Left cardiac atrium (tissue), 4 donors: Measurements from ENCODE around the gene RBM46. TPM values are rescaled to one million over a fixed set of nuclear protein-coding genes. Genes with fewer than 3 reads are reported as not detected.

Experiments used
- ATAC-seq, 2 donors: fragments of 200-7000 bp; cut with Tn5 transposase; one replicate each; pipeline ENCODE4 v1.9.1; 2020; ENCODE audit warnings: mild to moderate bottlenecking in 2 of 2, moderate library complexity in 2 of 2
- DNase-seq: peaks from one replicate; pipeline ENCODE4 v3.0.0-alpha.2; 2020
- intact Hi-C, 2 donors: fragments of 100-400 bp; cut with DNase I; formaldehyde crosslinking; loops; one replicate each; pipeline versions ENCODE4 v1.14.1 to v1.15.1; 2022 to 2023
- long read RNA-seq: library from polyadenylated mRNA; unstranded; transcript quantifications from one replicate; pipeline ENCODE4 v2.0.0, GENCODE V29; 2021
- total RNA-seq, 2 donors: library from RNA; stranded (reverse); fragmentation: NEBNext Ultra II Directional; extraction: Animal tissue kit (Norgen Biotek cat#: 25700); gene quantifications; one replicate each; pipeline ENCODE4 v1.2.1, GENCODE V29; 2021
- donor health status: DM: no; HTN: yes; CAD: no.
- donor health status: DM: no; HTN: yes; CAD: no; lungs with severe emphysema.
- donor health status: DM: yes; HTN: yes; CAD: no.
- donor health status: Dilated cardiomyopathy.

RBM46 gene, protein sequence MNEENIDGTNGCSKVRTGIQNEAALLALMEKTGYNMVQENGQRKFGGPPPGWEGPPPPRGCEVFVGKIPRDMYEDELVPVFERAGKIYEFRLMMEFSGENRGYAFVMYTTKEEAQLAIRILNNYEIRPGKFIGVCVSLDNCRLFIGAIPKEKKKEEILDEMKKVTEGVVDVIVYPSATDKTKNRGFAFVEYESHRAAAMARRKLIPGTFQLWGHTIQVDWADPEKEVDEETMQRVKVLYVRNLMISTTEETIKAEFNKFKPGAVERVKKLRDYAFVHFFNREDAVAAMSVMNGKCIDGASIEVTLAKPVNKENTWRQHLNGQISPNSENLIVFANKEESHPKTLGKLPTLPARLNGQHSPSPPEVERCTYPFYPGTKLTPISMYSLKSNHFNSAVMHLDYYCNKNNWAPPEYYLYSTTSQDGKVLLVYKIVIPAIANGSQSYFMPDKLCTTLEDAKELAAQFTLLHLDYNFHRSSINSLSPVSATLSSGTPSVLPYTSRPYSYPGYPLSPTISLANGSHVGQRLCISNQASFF
- under 1 TPM in 1 of 2 donors, not detected in 1; 0.06 TPM for total RNA-seq
- long read RNA-seq: 0 reads

- intact Hi-C loops: no loop called here
- DNase-seq (peak; percentile 16), ATAC-seq (no peak)
These were observed at the start of gene RBM46 for GRCh38 chr4:154781126-154781982. Gene RBM46 (plus strand): TSS chr4:154781272. CDS start chr4:154796753, 15,481 bp downstream.

GRCh38 chr4:154731756-154732155, 49.3 kb upstream of the RBM46 start:
- DNase-seq (no peak), ATAC-seq (no peak)
- intact Hi-C loops: no loop called here

DNA sequence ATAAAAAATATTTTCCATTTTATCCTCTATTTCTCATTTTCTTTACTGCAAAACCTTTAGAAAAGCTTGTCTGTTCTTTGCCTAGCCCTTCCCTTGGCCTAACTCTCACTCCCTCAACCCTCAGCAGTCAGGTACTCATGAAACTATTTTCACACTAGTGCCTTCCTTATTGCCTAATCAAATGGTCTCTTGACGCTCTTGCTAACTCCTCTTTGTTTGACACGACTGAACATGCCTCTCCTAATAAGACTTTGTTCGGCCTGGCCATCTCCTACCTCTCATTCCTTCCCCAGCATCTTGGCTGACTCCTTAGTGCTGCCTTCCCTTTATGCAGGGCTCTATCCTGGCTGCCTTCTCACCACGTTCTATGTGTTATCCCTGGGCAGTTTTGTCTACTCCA, 48.4 kb upstream of the RBM46 start:
- intact Hi-C loops: no loop called here
- no peak for DNase-seq
- ATAC-seq: no peak

DNA sequence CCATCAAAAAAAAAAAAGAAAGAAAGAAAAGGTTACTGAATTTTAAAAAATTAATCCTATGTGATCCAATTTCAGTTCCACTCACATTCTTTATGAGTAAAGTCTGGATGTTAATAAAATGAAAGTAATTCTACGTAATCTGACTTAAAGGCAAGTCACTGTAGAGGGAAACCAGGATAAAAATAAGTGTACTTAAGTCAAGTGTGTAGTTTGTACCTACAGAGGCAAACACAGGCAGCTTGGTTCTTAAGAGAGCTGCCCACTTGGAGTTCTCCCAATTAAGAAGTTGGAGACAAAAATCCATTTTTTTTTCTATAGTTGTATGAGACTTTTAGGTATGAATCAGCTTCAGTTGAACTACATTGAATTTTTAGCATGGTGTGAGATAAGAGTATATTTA, 44.3 kb upstream of the RBM46 start:
- no peak for DNase-seq
- intact Hi-C loops: no loop called here
- no peak for ATAC-seq

DNA sequence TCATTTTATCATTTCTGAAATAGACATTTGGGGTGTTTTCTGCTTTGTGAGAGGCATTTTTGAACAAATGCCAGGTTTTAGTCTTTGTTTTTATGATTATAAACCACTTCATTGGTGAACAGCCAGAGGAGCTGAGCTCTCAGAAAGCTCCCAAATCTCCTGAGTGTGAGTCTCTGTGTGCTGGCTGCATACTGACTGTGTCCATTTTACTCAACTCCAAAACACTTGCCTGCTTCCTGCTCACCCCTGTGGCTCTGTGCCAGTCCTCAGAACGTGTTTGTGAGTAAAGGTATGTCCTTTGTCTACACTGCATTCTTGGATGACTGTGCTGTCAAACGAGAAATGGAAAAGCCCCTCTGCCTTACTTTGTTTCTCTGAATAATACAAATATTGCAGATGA, 42.6 kb upstream of the RBM46 start:
- DNase-seq (no peak), ATAC-seq (no peak)
- intact Hi-C loops: no loop called here

GRCh38 chr4:154739111-154739510, 42.0 kb upstream of the RBM46 start:
- no peak for DNase-seq
- no peak for ATAC-seq
- intact Hi-C loops: no loop called here

- DNase-seq (no peak), ATAC-seq (no peak)
- intact Hi-C loops: no loop called here
These were observed 40.6 kb upstream of the RBM46 start for GRCh38 chr4:154740462-154740861.

DNA sequence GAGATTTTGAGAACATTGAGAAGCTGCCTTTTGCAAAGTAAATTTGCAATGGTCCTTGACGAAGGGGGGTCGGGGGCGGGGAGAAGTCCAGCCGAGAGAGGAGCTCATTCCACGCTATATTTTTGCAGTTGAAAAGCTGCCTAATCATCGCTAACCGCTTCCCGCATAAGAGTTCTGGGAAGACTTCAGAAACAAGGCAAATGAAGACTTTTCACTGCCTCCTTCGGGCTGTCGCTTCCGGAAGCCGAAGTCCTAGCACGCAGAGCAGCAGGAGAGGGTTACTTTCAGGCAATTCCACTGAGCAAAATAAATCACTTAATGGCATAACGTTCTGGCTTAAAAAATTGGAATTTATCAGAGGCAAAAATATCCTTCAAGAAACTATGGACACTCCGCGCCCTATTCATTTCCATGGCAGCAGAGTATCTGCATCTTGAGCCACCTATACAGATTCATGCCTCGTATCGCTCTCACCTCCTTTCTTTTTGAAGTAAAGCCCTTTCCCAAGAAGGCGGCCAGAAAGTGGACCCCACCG, 39.9 kb upstream of the RBM46 start:
- DNase-seq (no peak), ATAC-seq (no peak)
- intact Hi-C loops: no loop called here

DNA sequence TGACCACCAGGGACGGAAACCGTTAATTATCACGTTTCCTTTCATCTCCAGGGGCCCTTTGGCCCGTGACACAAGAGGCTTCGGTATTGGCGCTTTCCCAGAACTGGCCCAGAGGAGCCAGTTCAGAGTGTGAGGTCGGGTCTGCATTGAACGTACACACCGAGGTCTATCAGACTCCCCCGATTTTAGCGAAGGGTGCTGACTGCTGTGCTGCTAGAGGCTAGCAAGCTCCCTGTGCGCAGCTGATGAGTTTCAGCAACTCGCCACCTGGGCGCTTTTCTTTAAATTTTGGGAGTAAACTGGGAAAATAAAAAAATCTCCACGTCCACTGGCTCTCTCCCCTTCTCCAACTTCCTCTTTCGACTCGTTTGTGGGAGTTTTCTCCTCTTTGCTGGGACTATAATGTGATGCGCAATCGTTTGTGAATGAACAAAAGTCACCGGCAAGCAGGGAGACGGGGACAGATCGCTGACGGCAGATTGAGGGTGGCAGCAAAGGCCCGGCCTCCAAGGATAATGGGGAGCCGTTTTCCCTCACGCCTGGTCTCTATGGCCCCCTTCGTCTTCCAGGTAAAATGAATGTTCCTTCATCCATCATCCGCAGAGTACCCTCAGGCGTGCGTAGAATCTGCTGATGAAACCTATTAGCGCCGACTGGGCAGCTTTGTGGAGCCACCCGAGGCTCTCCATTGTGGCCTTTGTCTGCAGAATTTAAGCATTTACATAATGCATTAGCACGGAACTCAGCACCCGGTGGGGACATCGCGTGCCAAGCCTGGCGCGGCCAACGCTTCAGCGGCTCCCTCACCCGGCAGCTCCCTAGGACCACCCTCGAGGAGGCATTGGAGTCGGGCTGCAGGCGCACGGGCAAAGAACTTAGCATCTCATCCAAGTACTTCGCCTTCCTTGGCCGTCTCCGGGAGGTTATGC, 38.9 kb upstream of the RBM46 start:
- intact Hi-C loops: no loop called here
- ATAC-seq (no peak), DNase-seq (no peak)

DNA sequence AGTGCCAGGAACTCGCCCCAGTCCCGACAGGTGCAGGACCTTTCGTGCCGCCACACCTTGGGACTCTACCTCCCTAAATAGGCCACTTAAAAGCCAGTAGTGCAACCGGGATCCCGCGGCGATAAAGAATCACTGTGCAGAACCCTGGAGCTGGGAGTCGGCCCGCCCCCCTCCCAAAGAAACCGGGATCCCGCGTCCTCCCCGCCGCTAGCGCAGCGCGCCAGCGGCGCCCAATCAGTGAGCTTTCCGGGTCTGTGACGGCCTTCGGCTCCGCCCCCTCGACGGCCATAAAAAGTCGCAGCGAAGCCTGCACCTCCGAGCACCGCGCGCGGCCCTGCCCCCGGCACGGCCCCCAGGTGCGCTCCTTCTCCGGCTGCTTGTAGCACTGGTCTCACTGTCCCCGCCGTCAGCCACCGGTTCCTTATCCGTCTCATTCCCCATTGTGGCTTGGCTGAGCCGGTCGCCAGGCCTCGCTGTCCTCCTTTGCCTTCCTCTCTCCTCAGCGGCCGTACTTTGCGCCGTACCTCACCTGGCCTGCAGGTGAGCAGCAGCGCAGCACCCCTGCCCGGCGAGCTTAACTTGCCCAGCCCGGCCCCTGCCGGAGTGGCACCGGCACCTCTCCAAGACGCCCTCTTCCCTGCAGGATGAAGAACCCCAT, 37.3 kb upstream of the RBM46 start, which contains the start of gene LRAT:
Gene LRAT, plus strand, starts transcription at position 318 of the 658 bp plus-strand sequence. Its CDS starts 327 bp downstream, at position 645.
- ATAC-seq (peak; percentile 75 to 93), DNase-seq (peak; percentile 54)
- intact Hi-C loops: no loop called here

DNA sequence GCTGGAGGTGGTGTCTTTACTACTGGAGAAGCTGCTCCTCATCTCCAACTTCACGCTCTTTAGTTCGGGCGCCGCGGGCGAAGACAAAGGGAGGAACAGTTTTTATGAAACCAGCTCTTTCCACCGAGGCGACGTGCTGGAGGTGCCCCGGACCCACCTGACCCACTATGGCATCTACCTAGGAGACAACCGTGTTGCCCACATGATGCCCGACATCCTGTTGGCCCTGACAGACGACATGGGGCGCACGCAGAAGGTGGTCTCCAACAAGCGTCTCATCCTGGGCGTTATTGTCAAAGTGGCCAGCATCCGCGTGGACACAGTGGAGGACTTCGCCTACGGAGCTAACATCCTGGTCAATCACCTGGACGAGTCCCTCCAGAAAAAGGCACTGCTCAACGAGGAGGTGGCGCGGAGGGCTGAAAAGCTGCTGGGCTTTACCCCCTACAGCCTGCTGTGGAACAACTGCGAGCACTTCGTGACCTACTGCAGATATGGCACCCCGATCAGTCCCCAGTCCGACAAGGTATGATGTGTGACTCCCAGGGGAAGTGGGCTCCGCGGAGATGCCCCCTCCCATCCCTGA, 36.6 kb upstream of the RBM46 start:
- DNase-seq (no peak), ATAC-seq (no peak)
- intact Hi-C loops: no loop called here

- intact Hi-C loops: no loop called here
- DNase-seq: no peak
- ATAC-seq: no peak
These were observed 23.4 kb upstream of the RBM46 start for GRCh38 chr4:154757713-154758112.

DNA sequence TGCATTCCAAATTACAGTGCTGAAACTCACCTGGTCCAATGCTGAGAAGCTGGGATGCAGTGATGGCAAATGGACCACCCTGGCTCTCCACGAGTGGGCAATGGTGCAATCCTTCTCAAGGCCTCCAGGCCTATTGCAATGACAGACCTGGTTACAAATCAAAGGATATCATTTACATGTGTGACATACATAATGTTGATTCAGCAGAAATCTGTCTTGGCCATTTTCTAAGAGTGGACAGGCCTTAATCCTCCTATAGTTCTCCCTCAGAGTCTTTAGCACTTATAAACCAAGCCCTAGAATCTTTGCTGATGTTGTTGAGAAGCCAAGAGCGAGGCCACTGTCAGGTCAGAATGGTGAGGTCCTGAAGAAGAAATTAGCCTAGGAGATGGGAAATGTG, 20.2 kb upstream of the RBM46 start:
- intact Hi-C loops: no loop called here
- DNase-seq (no peak), ATAC-seq (no peak)

- no peak for ATAC-seq
- intact Hi-C loops: loop anchor here (2.0 to 10.0 kb wide), 3 partner anchors 141 to 225 kb away; no protein-coding TSS in a partner anchor
These were observed 2.8 kb upstream of the RBM46 start for GRCh38 chr4:154778264-154778663.

DNA sequence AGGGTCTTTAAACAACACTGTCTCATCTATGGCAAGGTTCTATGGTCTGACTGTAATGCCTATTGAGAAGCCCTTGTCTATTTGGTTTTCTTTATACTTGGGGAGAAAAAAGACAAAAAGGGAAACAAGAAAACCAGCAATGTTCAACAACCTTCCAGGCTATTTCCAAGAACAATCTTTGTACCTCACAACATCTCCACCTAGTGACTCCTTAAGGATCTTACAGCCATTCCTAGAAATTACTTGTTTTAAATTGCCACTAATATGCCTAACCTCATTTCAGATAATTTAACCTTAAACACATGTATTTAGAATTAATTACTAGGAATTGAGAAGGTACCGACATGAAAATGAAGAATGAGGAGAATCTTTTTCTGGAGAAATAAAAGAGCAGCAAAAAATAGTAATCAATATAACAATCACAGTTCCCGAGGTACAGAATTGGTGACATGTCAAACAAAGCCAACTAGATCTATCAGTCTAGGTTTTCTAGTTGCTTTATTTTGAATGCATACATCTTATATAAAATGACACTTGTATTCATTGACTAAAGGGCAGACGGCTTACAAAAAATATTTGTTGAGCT, 1.6 kb upstream of the RBM46 start:
- intact Hi-C loops: loop anchor here (2.0 to 10.0 kb wide), 3 partner anchors 142 to 227 kb away; no protein-coding TSS in a partner anchor
- ATAC-seq: no peak
- DNase-seq: no peak

More at GRCh38 chr4:154778264-154778663, 2.8 kb upstream of the RBM46 start:
- no peak for DNase-seq

DNA sequence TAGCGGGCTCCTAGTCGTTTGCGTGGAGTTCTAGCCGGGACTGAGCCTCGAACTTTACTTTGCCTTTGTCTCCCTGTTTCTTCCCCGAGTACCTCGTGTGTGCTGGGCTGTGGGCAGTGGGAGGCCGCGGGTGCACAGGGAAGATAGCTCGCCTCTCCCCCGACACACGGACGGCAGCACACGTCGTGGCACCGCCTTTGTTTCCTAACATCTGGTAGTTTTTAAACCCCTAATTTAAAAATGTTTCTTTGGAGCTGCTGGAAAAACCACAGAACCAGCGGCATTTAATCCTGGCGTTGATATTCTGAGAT, 866 bp downstream of the RBM46 start:
- intact Hi-C loops: no loop called here
- DNase-seq (no peak), ATAC-seq (no peak)

DNA sequence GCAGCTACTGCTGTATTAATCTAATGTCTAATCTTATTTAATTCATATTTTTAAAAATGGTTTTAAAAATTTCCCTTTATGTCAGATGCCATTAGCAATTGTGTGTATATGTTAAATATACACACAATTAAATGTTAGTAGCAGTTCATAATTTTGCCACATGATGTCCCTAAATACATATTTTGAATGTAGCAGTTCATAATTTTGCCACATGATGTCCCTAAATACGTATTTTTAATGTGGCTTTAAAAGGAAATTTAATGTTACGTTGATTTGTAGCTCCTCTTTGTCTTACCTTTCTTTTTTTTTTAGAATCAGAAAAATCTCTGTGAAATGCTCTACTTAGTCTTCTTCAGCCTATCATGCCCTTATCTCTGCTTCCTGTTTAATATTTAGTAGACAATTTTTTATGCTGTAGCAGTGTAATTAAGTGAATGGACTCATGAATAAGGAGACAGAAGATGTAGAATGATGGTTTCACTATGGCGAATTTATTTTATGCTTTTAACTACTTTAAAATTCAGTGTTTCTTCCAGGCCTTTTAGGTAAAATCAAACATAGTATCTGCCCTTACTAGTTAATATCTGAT, 26.1 kb downstream of the RBM46 start:
- no peak for ATAC-seq
- intact Hi-C loops: loop anchor here in 1 of 2 donors (5.0 kb wide), 1 partner anchor 545 kb away; no protein-coding TSS in a partner anchor
- no peak for DNase-seq
